Mesodermal cell (in vitro differentiated cells): ENCODE data around the gene SH3GL3.

Experiments used
- H3K27ac ChIP-seq: 2 replicates; pipeline ENCODE4 v1.7.0; 2013; ENCODE audit warnings: mild to moderate bottlenecking, low read depth, low read length, moderate library complexity; ENCODE audit not compliant: severe bottlenecking
- H3K36me3 ChIP-seq: 2 replicates; pipeline ENCODE4 v1.7.1; 2013; ENCODE audit warnings: mild to moderate bottlenecking, low read length, moderate library complexity; ENCODE audit not compliant: control insufficient read depth, insufficient read depth
- H3K4me1 ChIP-seq: one replicate; pipeline ENCODE4 v1.7.1; 2013; ENCODE audit warnings: mild to moderate bottlenecking, low read length; ENCODE audit not compliant: insufficient read depth, control insufficient read depth, poor library complexity, severe bottlenecking
- H3K4me3 ChIP-seq: 2 replicates; pipeline ENCODE4 v1.7.0; 2013; ENCODE audit warnings: low read length, control low read depth, mild to moderate bottlenecking; ENCODE audit not compliant: insufficient read depth, poor library complexity, severe bottlenecking; ENCODE audit errors: extremely low read depth
- H3K9me3 ChIP-seq: 2 replicates; pipeline ENCODE4 v1.7.1; 2013; ENCODE audit warnings: mild to moderate bottlenecking, low read length, moderate library complexity; ENCODE audit not compliant: control insufficient read depth
- WGBS, 2 experiments: methylation state at CpG; one replicate each; pipeline ENCODE4 v1.1.5; 2013; ENCODE audit warnings: missing lambda C conversion rate in 2 of 2; ENCODE audit not compliant: insufficient coverage in 2 of 2; 5-methylcytosine and 5-hydroxymethylcytosine counted together

Gene SH3GL3

GRCh38 chr15:83477808-83478537 is 30.8 kb downstream of the SH3GL3 start:
- 91 to 100% methylated on average over 3 to 5 of the region's 5 CpGs for WGBS, 2 experiments
- H3K4me3 ChIP-seq = no peak overlapping the region

GRCh38 chr15:83483612-83484011 is 36.5 kb downstream of the SH3GL3 start:
- Histone ChIP-seq H3K9me3 (peaks cover 10% of the 10 kb centered on the region), H3K4me1 (no peaks in the 10 kb centered on the region), H3K36me3 (no peaks in the 10 kb centered on the region), H3K4me3 (no peak overlapping the region), H3K27ac (no peak overlapping the region)
- no CpG with 5 or more reads among the region's 1 CpG for WGBS, 2 experiments

More at GRCh38 chr15:83477808-83478537, 30.8 kb downstream of the SH3GL3 start:
- no peaks in the 10 kb centered on the region for H3K36me3 ChIP-seq
- H3K4me1 ChIP-seq = peaks cover 9% of the 10 kb centered on the region
- no peaks in the 10 kb centered on the region for H3K9me3 ChIP-seq
- H3K27ac ChIP-seq = no peak overlapping the region

- Histone ChIP-seq H3K4me1 (no peaks in the 10 kb centered on the region), H3K9me3 (peaks cover 10% of the 10 kb centered on the region), H3K4me3 (no peak overlapping the region), H3K36me3 (no peaks in the 10 kb centered on the region), H3K27ac (no peak overlapping the region)
- 100% methylated on average over 1 of the region's 2 CpGs; no CpG with 5 or more reads in 1 of the 2 experiments for WGBS, 2 experiments
Measured at GRCh38 chr15:83484636-83485035, 37.5 kb downstream of the SH3GL3 start.

- Histone ChIP-seq H3K4me3 (no peak overlapping the region), H3K36me3 (no peaks in the 10 kb centered on the region), H3K27ac (no peak overlapping the region), H3K9me3 (peaks cover 10% of the 10 kb centered on the region), H3K4me1 (no peaks in the 10 kb centered on the region)
Measured at GRCh38 chr15:83486363-83486762, 39.2 kb downstream of the SH3GL3 start.

- Histone ChIP-seq H3K4me1 (no peaks in the 10 kb centered on the region), H3K9me3 (peaks cover 10% of the 10 kb centered on the region), H3K4me3 (no peak overlapping the region), H3K36me3 (no peaks in the 10 kb centered on the region), H3K27ac (no peak overlapping the region)
- WGBS, 2 experiments = 91 to 96% methylated on average over 2 to 3 of the region's 3 CpGs
Measured at GRCh38 chr15:83487519-83487918, 40.4 kb downstream of the SH3GL3 start.

GRCh38 chr15:83489690-83490089 is 42.5 kb downstream of the SH3GL3 start:
- no peak overlapping the region for H3K27ac ChIP-seq
- no peaks in the 10 kb centered on the region for H3K4me1 ChIP-seq
- H3K9me3 ChIP-seq = peaks cover 5% of the 10 kb centered on the region
- 92 to 100% methylated on average over 2 of the region's 2 CpGs for WGBS, 2 experiments
- H3K4me3 ChIP-seq = no peak overlapping the region
- no peaks in the 10 kb centered on the region for H3K36me3 ChIP-seq

GRCh38 chr15:83491486-83491885 is 44.3 kb downstream of the SH3GL3 start:
- WGBS, 2 experiments = 100% methylated on average over 2 of the region's 5 CpGs; no CpG with 5 or more reads in 1 of the 2 experiments
- H3K4me3 ChIP-seq = no peak overlapping the region
- H3K27ac ChIP-seq = no peak overlapping the region
- H3K9me3 ChIP-seq = peaks cover 1% of the 10 kb centered on the region
- no peaks in the 10 kb centered on the region for H3K36me3 ChIP-seq
- no peaks in the 10 kb centered on the region for H3K4me1 ChIP-seq

GRCh38 chr15:83496766-83497165 is 49.6 kb downstream of the SH3GL3 start:
- Histone ChIP-seq H3K27ac (no peak overlapping the region), H3K36me3 (no peaks in the 10 kb centered on the region), H3K9me3 (peaks cover 5% of the 10 kb centered on the region), H3K4me1 (no peaks in the 10 kb centered on the region), H3K4me3 (no peak overlapping the region)
- 94% methylated on average over 1 of the region's 1 CpG; no CpG with 5 or more reads in 1 of the 2 experiments for WGBS, 2 experiments

GRCh38 chr15:83498374-83498773 is 51.2 kb downstream of the SH3GL3 start:
- WGBS, 2 experiments = 100% methylated on average over 1 of the region's 1 CpG
- Histone ChIP-seq H3K4me3 (no peak overlapping the region), H3K9me3 (peaks cover 5% of the 10 kb centered on the region), H3K36me3 (no peaks in the 10 kb centered on the region), H3K27ac (no peak overlapping the region), H3K4me1 (no peaks in the 10 kb centered on the region)

GRCh38 chr15:83498801-83499200 is 51.7 kb downstream of the SH3GL3 start:
- no peak overlapping the region for H3K27ac ChIP-seq
- WGBS, 2 experiments = no CpG with 5 or more reads among the region's 3 CpGs
- H3K4me1 ChIP-seq = no peaks in the 10 kb centered on the region
- peaks cover 5% of the 10 kb centered on the region for H3K9me3 ChIP-seq
- no peak overlapping the region for H3K4me3 ChIP-seq
- H3K36me3 ChIP-seq = no peaks in the 10 kb centered on the region

- H3K36me3 ChIP-seq = no peaks in the 10 kb centered on the region
- H3K4me3 ChIP-seq = no peak overlapping the region
- H3K9me3 ChIP-seq = peaks cover 5% of the 10 kb centered on the region
- no peaks in the 10 kb centered on the region for H3K4me1 ChIP-seq
- WGBS, 2 experiments = 100% methylated on average over 1 of the region's 2 CpGs; no CpG with 5 or more reads in 1 of the 2 experiments
- H3K27ac ChIP-seq = no peak overlapping the region
Measured at GRCh38 chr15:83499476-83499875, 52.3 kb downstream of the SH3GL3 start.
